ENCODE results near the gene TENM4.

The TENM4 gene

GRCh38 chr11:79078456-79078855, 362.4 kb downstream of the TENM4 start:
- no peak for DNase-seq

- DNase-seq, result no peak
Observed at GRCh38 chr11:79077702-79078330, 363.0 kb downstream of the TENM4 start.

GRCh38 chr11:79076526-79077115, 364.2 kb downstream of the TENM4 start:
- peak; percentile 5 to 34 for DNase-seq

GRCh38 chr11:79074547-79074946, 366.3 kb downstream of the TENM4 start:
- no peak for DNase-seq

GRCh38 chr11:79071190-79071589, 369.6 kb downstream of the TENM4 start:
- DNase-seq, result no peak

- no peak for DNase-seq
Observed at GRCh38 chr11:79070518-79070917, 370.3 kb downstream of the TENM4 start.

GRCh38 chr11:79069504-79069903, 371.3 kb downstream of the TENM4 start:
- no peak for DNase-seq

- no peak for DNase-seq
Observed at GRCh38 chr11:79068356-79068755, 372.5 kb downstream of the TENM4 start.

- DNase-seq, result no peak
Observed at GRCh38 chr11:79067352-79067679, 373.5 kb downstream of the TENM4 start.

GRCh38 chr11:79066456-79067351, 374.1 kb downstream of the TENM4 start:
- no peak for DNase-seq

GRCh38 chr11:79062814-79063762, 377.7 kb downstream of the TENM4 start:
- DNase-seq, result peak; percentile 5 to 36

GRCh38 chr11:79060081-79060953, 380.5 kb downstream of the TENM4 start:
- no peak for DNase-seq

GRCh38 chr11:79059141-79059540, 381.7 kb downstream of the TENM4 start:
- no peak for DNase-seq

- no peak for DNase-seq
Observed at GRCh38 chr11:79055856-79056631, 384.8 kb downstream of the TENM4 start.

- DNase-seq, result no peak
Observed at GRCh38 chr11:79054636-79055035, 386.2 kb downstream of the TENM4 start.

- DNase-seq, result peak in 1 of 2 donors; percentile 3
Observed at GRCh38 chr11:79052544-79052943, 388.3 kb downstream of the TENM4 start.

GRCh38 chr11:79050786-79051185, 390.0 kb downstream of the TENM4 start:
- DNase-seq, result no peak

- no peak for DNase-seq
Observed at GRCh38 chr11:79049741-79050179, 391.1 kb downstream of the TENM4 start.

GRCh38 chr11:79047980-79048379, 392.9 kb downstream of the TENM4 start:
- DNase-seq, result no peak

GRCh38 chr11:79047321-79047720, 393.5 kb downstream of the TENM4 start:
- DNase-seq, result no peak

- DNase-seq, result no peak
Observed at GRCh38 chr11:79046366-79046765, 394.5 kb downstream of the TENM4 start.
